ENCODE data around the gene MRPL40.

MRPL40 gene

DNA sequence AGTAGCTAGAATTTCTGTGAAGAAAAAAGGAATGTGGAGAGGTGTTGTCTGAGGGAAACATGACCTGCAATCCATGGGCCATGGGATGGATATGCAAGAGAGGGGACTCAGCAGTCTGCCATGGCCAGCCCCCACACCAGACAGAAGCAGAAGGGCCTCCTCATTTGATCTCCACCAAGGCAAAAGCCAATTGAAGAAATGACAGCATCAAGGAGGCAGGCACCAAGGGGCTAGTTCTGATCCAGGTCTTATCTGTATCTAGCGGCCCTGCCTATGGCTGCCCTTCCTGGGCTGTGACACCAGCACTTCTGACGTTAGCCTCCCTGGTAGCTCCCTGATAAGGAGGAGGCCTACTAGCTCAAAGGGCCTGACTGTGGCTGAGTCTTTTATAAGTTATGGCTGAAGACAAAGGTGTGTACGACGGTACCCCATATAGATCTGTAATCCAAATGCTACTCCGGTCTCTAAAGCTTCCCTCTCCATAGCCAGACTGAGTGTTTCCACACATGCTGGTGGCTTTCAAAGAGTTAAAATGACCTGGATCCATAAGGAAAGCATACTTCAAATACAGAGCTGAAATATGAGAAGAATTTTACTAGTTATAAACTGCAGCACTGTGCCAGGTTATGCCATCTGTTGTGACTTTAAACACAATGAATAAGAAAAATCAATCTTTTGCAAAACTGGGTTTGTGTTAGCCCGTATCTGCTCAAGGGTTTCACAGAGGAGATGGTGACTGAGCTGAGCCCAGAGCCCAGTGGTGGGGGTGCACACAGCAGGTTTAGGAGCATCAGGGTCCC is 35.2 kb upstream of the MRPL40 start:
- no peak overlapping the region for H3K4me3 ChIP-seq (ENCODE audit: low read depth, low read length)
- H3K27ac ChIP-seq = peak overlapping the region; percentile 19
- H3K36me3 ChIP-seq (replicated peaks) = peaks cover 73% of the 10 kb centered on the region
- in situ Hi-C loops (cut with HindIII; ENCODE audit: low pct_ligation_motif_present, low sequenced_read_pairs) = no loop called here
- no peaks in the 10 kb centered on the region for H3K27me3 ChIP-seq (replicated peaks)
- DNase-seq = no peak
- TF ChIP-seq, protein P1, sequence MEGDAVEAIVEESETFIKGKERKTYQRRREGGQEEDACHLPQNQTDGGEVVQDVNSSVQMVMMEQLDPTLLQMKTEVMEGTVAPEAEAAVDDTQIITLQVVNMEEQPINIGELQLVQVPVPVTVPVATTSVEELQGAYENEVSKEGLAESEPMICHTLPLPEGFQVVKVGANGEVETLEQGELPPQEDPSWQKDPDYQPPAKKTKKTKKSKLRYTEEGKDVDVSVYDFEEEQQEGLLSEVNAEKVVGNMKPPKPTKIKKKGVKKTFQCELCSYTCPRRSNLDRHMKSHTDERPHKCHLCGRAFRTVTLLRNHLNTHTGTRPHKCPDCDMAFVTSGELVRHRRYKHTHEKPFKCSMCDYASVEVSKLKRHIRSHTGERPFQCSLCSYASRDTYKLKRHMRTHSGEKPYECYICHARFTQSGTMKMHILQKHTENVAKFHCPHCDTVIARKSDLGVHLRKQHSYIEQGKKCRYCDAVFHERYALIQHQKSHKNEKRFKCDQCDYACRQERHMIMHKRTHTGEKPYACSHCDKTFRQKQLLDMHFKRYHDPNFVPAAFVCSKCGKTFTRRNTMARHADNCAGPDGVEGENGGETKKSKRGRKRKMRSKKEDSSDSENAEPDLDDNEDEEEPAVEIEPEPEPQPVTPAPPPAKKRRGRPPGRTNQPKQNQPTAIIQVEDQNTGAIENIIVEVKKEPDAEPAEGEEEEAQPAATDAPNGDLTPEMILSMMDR (IDR thresholded peaks at IDR 0.05; ENCODE audit: low read depth, low read length, missing control alignments) = no peak

DNA sequence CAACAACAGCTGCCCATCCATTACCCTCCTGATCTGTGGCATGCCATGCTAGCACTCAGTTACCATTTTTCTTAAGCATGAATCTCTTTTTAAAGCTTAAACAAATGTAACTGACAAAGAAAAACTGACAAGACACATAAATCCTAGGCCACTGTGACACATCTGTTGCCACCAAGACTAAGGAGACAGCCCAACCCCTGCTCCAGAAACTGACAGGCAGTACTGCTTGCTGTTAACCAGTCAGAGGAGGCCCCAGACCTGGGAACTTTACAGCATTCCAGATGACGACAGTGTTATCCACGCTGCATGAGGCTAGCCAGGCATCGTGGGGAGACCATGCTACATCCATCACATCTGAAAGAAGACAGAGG is 34.6 kb upstream of the MRPL40 start:
- in situ Hi-C loops (cut with HindIII; ENCODE audit: low pct_ligation_motif_present, low sequenced_read_pairs) = no loop called here
- DNase-seq = no peak
- peaks cover 71% of the 10 kb centered on the region for H3K36me3 ChIP-seq (replicated peaks)
- TF ChIP-seq, protein P1 (IDR thresholded peaks at IDR 0.05; ENCODE audit: low read depth, low read length, missing control alignments) = no peak
- no peaks in the 10 kb centered on the region for H3K27me3 ChIP-seq (replicated peaks)
- no peak overlapping the region for H3K4me3 ChIP-seq (ENCODE audit: low read depth, low read length)
- H3K27ac ChIP-seq = no peak overlapping the region

DNA sequence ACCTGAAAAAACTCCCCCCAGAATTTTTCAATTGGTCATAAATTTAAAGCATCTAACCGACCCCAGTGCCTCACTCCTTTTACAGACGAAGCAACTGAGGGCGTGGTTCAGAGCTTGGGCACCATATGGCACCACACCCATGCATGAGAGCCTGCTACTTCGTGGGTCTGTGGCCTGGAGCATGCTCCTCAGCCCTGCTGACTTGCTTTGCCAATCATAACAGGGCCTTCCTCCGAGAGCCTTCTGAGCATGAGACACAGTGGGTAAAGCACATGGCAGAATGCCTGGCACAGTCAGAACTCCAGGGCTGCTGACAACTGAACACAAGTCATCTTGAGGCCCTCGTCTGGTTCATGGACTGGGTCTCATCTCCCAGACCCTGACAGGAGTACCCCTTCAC is 34.1 kb upstream of the MRPL40 start:
- in situ Hi-C loops (cut with HindIII; ENCODE audit: low pct_ligation_motif_present, low sequenced_read_pairs) = no loop called here
- TF ChIP-seq, protein P1 (IDR thresholded peaks at IDR 0.05; ENCODE audit: low read depth, low read length, missing control alignments) = no peak
- Histone ChIP-seq H3K36me3 (replicated peaks) (peaks cover 68% of the 10 kb centered on the region), H3K27me3 (replicated peaks) (no peaks in the 10 kb centered on the region), H3K4me3 (ENCODE audit: low read depth, low read length) (no peak overlapping the region), H3K27ac (no peak overlapping the region)
- DNase-seq = no peak

DNA sequence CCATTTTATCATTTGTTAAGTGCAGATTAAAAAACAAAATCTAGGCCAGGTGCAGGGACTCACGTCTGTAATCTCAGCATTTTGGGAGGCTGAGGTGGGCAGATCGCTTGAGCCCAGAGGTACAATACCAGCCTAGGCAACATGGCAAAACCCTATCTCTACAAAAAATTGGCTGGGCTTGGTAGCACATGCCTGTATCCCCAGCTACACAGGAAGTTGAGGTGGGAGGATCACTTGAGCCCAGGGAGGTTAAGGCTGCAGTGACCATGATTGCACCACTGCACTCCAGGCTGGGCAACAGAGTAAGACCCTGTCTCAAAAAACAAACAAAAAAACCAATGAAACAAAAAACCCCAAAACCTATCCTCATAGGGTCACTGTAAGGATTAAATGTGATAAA is 33.7 kb upstream of the MRPL40 start:
- H3K4me3 ChIP-seq (ENCODE audit: low read depth, low read length) = no peak overlapping the region
- H3K27ac ChIP-seq = no peak overlapping the region
- TF ChIP-seq, protein P1 (IDR thresholded peaks at IDR 0.05; ENCODE audit: low read depth, low read length, missing control alignments) = no peak
- H3K27me3 ChIP-seq (replicated peaks) = no peaks in the 10 kb centered on the region
- peaks cover 64% of the 10 kb centered on the region for H3K36me3 ChIP-seq (replicated peaks)
- no peak for DNase-seq
- in situ Hi-C loops (cut with HindIII; ENCODE audit: low pct_ligation_motif_present, low sequenced_read_pairs) = no loop called here

DNA sequence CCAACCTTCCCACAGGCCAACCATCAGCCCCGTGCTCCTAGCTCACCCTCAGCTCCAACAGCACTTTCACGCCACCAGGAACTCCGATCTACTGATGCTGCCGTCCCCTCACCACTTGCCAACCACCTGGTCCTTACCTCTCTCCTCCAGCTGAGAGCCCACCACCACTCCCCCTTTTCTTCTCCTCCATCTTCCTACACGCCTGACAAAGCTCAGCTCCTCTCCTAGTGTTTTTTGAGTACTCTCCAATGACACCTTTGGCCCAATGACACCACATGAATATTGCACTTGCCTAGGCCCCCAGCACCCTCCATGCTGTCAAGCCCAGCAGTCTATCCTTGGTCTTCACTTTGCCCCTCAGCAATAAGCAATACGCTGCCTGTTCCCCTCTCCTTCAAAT is 31.5 kb upstream of the MRPL40 start:
- in situ Hi-C loops (cut with HindIII; ENCODE audit: low pct_ligation_motif_present, low sequenced_read_pairs) = no loop called here
- Histone ChIP-seq H3K4me3 (ENCODE audit: low read depth, low read length) (no peak overlapping the region), H3K27me3 (replicated peaks) (no peaks in the 10 kb centered on the region), H3K36me3 (replicated peaks) (peaks cover 62% of the 10 kb centered on the region), H3K27ac (no peak overlapping the region)
- TF ChIP-seq, protein P1 (IDR thresholded peaks at IDR 0.05; ENCODE audit: low read depth, low read length, missing control alignments) = no peak
- no peak for DNase-seq

DNA sequence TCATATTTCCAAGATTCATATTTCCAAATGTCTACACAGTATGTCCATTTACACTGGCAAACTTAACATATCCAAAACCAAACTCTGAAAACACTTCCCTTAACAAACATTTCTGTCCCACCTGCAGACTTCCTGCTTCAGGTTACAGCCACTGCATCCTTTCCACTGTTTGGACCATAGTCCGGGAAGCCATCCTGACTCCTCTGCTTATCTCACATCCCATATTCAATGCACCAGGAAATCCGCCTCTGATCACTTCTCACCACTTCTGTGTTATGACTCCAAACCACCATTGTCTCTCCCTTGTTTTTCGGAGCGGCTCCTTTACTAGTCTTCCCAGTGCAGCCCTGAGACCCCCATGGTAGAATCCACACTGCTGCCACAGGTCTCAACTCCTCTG is 30.9 kb upstream of the MRPL40 start:
- H3K27ac ChIP-seq = no peak overlapping the region
- TF ChIP-seq, protein P1 (IDR thresholded peaks at IDR 0.05; ENCODE audit: low read depth, low read length, missing control alignments) = no peak
- peaks cover 62% of the 10 kb centered on the region for H3K36me3 ChIP-seq (replicated peaks)
- H3K4me3 ChIP-seq (ENCODE audit: low read depth, low read length) = no peak overlapping the region
- no peak for DNase-seq
- in situ Hi-C loops (cut with HindIII; ENCODE audit: low pct_ligation_motif_present, low sequenced_read_pairs) = no loop called here
- no peaks in the 10 kb centered on the region for H3K27me3 ChIP-seq (replicated peaks)
